GM12878 (cell line): ENCODE measurements around the gene SPDYE4. TPM values are rescaled to one million over a fixed set of nuclear protein-coding genes. Genes with fewer than 3 reads are reported as not detected.

ENCODE experiments used
- ATAC-seq: fragments of 200-7000 bp; cut with Tn5 transposase; 3 replicates; pipeline ENCODE4 v1.9.1; 2020; ENCODE audit warnings: mild to moderate bottlenecking, moderate library complexity
- BruUV-seq: library from RNA; stranded (reverse); fragments of 400-500 nt; replicated peaks from 2 replicates; lab custom pipeline; 2021; lab: Mats Ljungman, UMichigan
- CTCF ChIA-PET: fragments of 300-600 bp; sonication (Branson Sonifier 250); formaldehyde crosslinking; extraction: SDS; loops from one replicate; lab custom pipeline; 2021; ENCODE audit warnings: inconsistent platforms; lab: Yijun Ruan, JAX
- POLR2A ChIA-PET: fragments of 350-600 bp; formaldehyde crosslinking; extraction: SDS; loops from one replicate; lab custom pipeline; 2021; ENCODE audit warnings: inconsistent platforms; lab: Charles Lee
- RAD21 ChIA-PET: fragments of 300-600 bp; sonication (Branson Sonifier 250); formaldehyde crosslinking; loops from one replicate; lab custom pipeline; 2023; ENCODE audit warnings: antibody characterized with exemption; ENCODE audit not compliant: unreplicated experiment; lab: Charles Lee
- SMC1A ChIA-PET: fragments of 300-600 bp; sonication (Branson Sonifier 250); formaldehyde crosslinking; loops from one replicate; lab custom pipeline; 2023; ENCODE audit not compliant: unreplicated experiment, uncharacterized antibody; lab: Charles Lee
- DNase-seq: peaks from one replicate; pipeline ENCODE4 v3.0.0-alpha.2; 2011; ENCODE audit warnings: low read depth, low spot score
- FAIRE-seq: peaks from 3 replicates; lab custom pipeline; 2011; peaks lifted over from hg19 to GRCh38; lab: Jason Lieb, UNC
- H2AFZ ChIP-seq: 2 replicates; pipeline ENCODE4 v1.6.0; 2011; ENCODE audit warnings: low read depth, low read length, control low read depth; ENCODE audit not compliant: control insufficient read depth
- H3K27ac ChIP-seq: 2 replicates; pipeline ENCODE4 v1.5.1; 2011; ENCODE audit warnings: control low read depth; ENCODE audit not compliant: control insufficient read depth, insufficient read depth
- H3K27me3 ChIP-seq, 2 experiments: replicated peaks in 1 of 2; 2 replicates each; pipeline versions ENCODE4 v1.6.0 to v1.6.1; 2011; ENCODE audit warnings: low read length in 1 of 2; ENCODE audit not compliant: control insufficient read depth in 2 of 2, insufficient read depth in 2 of 2
- H3K36me3 ChIP-seq, 2 experiments: 2 replicates each; pipeline ENCODE4 v1.5.1; 2011; ENCODE audit warnings: low read length in 1 of 2; ENCODE audit not compliant: control insufficient read depth in 2 of 2, insufficient read depth in 2 of 2
- H3K4me1 ChIP-seq: 2 replicates; pipeline ENCODE4 v1.6.1; 2011; ENCODE audit warnings: mild to moderate bottlenecking, low read length, moderate library complexity, mixed read lengths; ENCODE audit not compliant: control insufficient read depth, insufficient read depth
- H3K4me2 ChIP-seq: 2 replicates; pipeline ENCODE4 v1.6.0; 2011; ENCODE audit warnings: control low read depth; ENCODE audit not compliant: control insufficient read depth, insufficient read depth
- H3K4me3 ChIP-seq: fragments of 200-600 bp; sonication (generic); 2 replicates; pipeline ENCODE4 v1.5.1; 2016
- H3K79me2 ChIP-seq: 2 replicates; pipeline ENCODE4 v1.6.0; 2011; ENCODE audit warnings: low read length; ENCODE audit not compliant: control insufficient read depth, insufficient read depth
- H3K9ac ChIP-seq: 2 replicates; pipeline ENCODE4 v1.8.0; 2011; ENCODE audit warnings: low read length, control low read depth, mixed read lengths; ENCODE audit not compliant: control insufficient read depth, insufficient read depth
- H3K9me3 ChIP-seq: replicated peaks from 3 replicates; pipeline ENCODE4 v1.5.1; 2011; ENCODE audit warnings: mild to moderate bottlenecking, low read length; ENCODE audit not compliant: control insufficient read depth, insufficient read depth
- H4K20me1 ChIP-seq: 2 replicates; pipeline ENCODE4 v1.6.0; 2011; ENCODE audit not compliant: control insufficient read depth, insufficient read depth
- ATF7 ChIP-seq: fragments of 450-650 bp; IDR thresholded peaks from 2 replicates; pipeline ENCODE4 v1.6.1; 2016; ENCODE audit warnings: low read depth, mild to moderate bottlenecking
- STAT3 ChIP-seq: IDR thresholded peaks from 2 replicates; pipeline ENCODE4 v1.6.1; 2011; ENCODE audit warnings: low read depth, low read length, improper control_type of control experiment
- WGBS: methylation state at CpG from one replicate; pipeline ENCODE4 v1.1.6; 2016; ENCODE audit warnings: low lambda C conversion rate; ENCODE audit not compliant: insufficient replicate concordance, insufficient coverage; ENCODE audit errors: missing lambda C conversion rate; 5-methylcytosine and 5-hydroxymethylcytosine counted together
- in situ Hi-C: fragments of 300-500 bp; cut with MboI; formaldehyde crosslinking; loops from 9 replicates; pipeline ENCODE4 v1.14.3; 2018; ENCODE audit warnings: mixed read lengths
- intact Hi-C: fragments of 100-400 bp; cut with micrococcal nuclease; formaldehyde crosslinking; loops from one replicate; pipeline ENCODE4 v1.14.2; 2022; ENCODE audit not compliant: unreplicated experiment
- polyA plus RNA-seq, 11 experiments: library from polyadenylated mRNA; depleted of rRNA in 4 of 11; unstranded in 6 of 11; stranded (reverse) in 5 of 11; fragments of >200 nt; fragmentation: Nextera tagmentation in 4 of 11; fragmentation: Illumina TruSeq in 1 of 11; extraction: Ambion mirVana in 4 of 11; extraction: Trizol in 1 of 11; gene quantifications; 1 replicate in 1 of 11; 2 replicates in 10 of 11; pipeline versions ENCODE4 v1.2.1 to v1.2.3, GENCODE V29; 2011 to 2016; ENCODE audit warnings: inconsistent platforms in 2 of 11, missing spikeins in 2 of 11, low read depth in 1 of 11
- total RNA-seq, 4 experiments: library from RNA; depleted of rRNA in 3 of 4; stranded (reverse); fragments of >200 nt in 3 of 4; fragmentation: Illumina TruSeq in 1 of 4; extraction: Trizol in 1 of 4; gene quantifications; 2 replicates each; pipeline versions ENCODE4 v1.2.1 to v1.2.3, GENCODE V29; 2013 to 2021
- TF ChIP-seq, protein P1 (sequence below): fragments of 450-650 bp; formaldehyde crosslinking; IDR thresholded peaks from 2 replicates; pipeline ENCODE4 v1.4.0; 2020; ENCODE audit warnings: mild to moderate bottlenecking, moderate library complexity

Gene SPDYE4
- total and polyA plus RNA-seq, 10 of the 15 experiments (the other 5 are each of a cell fraction or from before 2014, with no cell fraction given): 0.07 to 0.18 TPM; not detected in 8

DNA sequence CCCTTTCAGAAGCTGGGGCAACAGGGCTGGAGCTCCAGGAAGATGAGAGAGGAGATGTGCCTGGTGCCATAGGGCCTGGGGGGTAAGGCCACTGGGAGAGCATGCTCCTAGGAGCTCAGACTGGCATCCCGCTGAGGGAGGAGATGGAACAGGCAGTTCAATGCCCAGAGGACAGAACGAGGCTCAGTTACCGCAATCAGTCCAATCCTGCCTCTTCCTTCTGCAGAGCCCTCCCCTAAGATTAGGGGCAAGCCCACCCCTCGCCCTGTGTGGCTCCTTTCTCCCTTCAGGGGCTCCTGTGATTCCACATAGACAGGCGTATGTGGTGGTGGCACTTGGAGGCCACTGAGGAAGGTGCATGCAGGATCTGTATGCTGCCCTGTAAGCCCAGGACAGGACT is 16.1 kb downstream of the SPDYE4 start:
- TF ChIP-seq ATF7 (no peak), STAT3 (no peak)
- TF ChIP-seq, protein P1, sequence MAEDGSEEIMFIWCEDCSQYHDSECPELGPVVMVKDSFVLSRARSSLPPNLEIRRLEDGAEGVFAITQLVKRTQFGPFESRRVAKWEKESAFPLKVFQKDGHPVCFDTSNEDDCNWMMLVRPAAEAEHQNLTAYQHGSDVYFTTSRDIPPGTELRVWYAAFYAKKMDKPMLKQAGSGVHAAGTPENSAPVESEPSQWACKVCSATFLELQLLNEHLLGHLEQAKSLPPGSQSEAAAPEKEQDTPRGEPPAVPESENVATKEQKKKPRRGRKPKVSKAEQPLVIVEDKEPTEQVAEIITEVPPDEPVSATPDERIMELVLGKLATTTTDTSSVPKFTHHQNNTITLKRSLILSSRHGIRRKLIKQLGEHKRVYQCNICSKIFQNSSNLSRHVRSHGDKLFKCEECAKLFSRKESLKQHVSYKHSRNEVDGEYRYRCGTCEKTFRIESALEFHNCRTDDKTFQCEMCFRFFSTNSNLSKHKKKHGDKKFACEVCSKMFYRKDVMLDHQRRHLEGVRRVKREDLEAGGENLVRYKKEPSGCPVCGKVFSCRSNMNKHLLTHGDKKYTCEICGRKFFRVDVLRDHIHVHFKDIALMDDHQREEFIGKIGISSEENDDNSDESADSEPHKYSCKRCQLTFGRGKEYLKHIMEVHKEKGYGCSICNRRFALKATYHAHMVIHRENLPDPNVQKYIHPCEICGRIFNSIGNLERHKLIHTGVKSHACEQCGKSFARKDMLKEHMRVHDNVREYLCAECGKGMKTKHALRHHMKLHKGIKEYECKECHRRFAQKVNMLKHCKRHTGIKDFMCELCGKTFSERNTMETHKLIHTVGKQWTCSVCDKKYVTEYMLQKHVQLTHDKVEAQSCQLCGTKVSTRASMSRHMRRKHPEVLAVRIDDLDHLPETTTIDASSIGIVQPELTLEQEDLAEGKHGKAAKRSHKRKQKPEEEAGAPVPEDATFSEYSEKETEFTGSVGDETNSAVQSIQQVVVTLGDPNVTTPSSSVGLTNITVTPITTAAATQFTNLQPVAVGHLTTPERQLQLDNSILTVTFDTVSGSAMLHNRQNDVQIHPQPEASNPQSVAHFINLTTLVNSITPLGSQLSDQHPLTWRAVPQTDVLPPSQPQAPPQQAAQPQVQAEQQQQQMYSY (CRISPR knock-in tag): no peak
- CTCF ChIA-PET: interaction anchor here (1.6 kb wide), 1 partner anchor 44 kb away, joined by 4 read pairs; no protein-coding TSS in a partner anchor
- Histone ChIP-seq H4K20me1 (no peaks in the 10 kb centered on the region), H2AFZ (no peak overlapping the region), H3K4me1 (peaks cover 5% of the 10 kb centered on the region), H3K79me2 (no peaks in the 10 kb centered on the region), H3K9ac (no peak overlapping the region), H3K27me3 (no peaks in the 10 kb centered on the region; a peak in 1 of 4 replicates), H3K27ac (no peak overlapping the region), H3K9me3 (no peaks in the 10 kb centered on the region), H3K36me3 (no peaks in the 10 kb centered on the region), H3K4me3 (no peak overlapping the region), H3K4me2 (no peak overlapping the region)
- BruUV-seq: no TSS peak
- POLR2A ChIA-PET: no interaction called here
- 80% methylated on average over 5 of the region's 5 CpGs for WGBS
- DNase-seq (no peak), FAIRE-seq (no peak), ATAC-seq (no peak)
- in situ Hi-C loops: loop anchor here (10.0 kb wide), 1 partner anchor 667 kb away; no protein-coding TSS in a partner anchor
- RAD21 ChIA-PET: no interaction called here
- intact Hi-C loops: loop anchor here (10.0 kb wide), 2 partner anchors 357 to 667 kb away; partner anchors contain the start of gene RPL26
- SMC1A ChIA-PET: interaction anchor here (0.6 kb wide), 1 partner anchor 149 kb away, joined by 3 read pairs; no protein-coding TSS in a partner anchor
